Measurements from ENCODE around the gene RDH13. TPM values are rescaled to one million over a fixed set of nuclear protein-coding genes. Genes with fewer than 3 reads are reported as not detected.

RDH13 gene
- total RNA-seq, 1 donor from 2014 or later: 9.0 TPM

- DNase-seq (ENCODE audit: low spot score): no peak
- TF ChIP-seq EZH2phosphoT487 (IDR thresholded peaks at IDR 0.05) (no peak), EZH2 (IDR thresholded peaks at IDR 0.05) (no peak), CTCF (IDR thresholded peaks at IDR 0.05) (no peak)
- no peak overlapping the region for H3K4me3 ChIP-seq
- H3K4me1 Mint-ChIP-seq: no peaks in the 10 kb centered on the region
- no peaks in the 10 kb centered on the region for H3F3A ChIP-seq (ENCODE audit: low read depth)
- H3K9me3 Mint-ChIP-seq: no peaks in the 10 kb centered on the region
- H3K4me3 Mint-ChIP-seq: no peak overlapping the region
- no peaks in the 10 kb centered on the region for H3K4me1 ChIP-seq
- no peak overlapping the region for H3K4me2 ChIP-seq
- H3K27ac Mint-ChIP-seq: no peak overlapping the region
- H3K36me3 ChIP-seq: no peaks in the 10 kb centered on the region
- no peaks in the 10 kb centered on the region for H4K20me1 ChIP-seq (ENCODE audit: low read depth)
- H3K27me3 Mint-ChIP-seq (ENCODE audit: insufficient read depth, low read depth): peaks cover 5% of the 10 kb centered on the region
- H3K27me3 ChIP-seq: no peaks in the 10 kb centered on the region
- no peak overlapping the region for H2AFZ ChIP-seq (replicated peaks)
- no peak overlapping the region for H3K9ac ChIP-seq
- no peaks in the 10 kb centered on the region for H3K9me3 ChIP-seq (ENCODE audit: low read depth)
- H3K36me3 Mint-ChIP-seq: peaks cover 11% of the 10 kb centered on the region
- no peaks in the 10 kb centered on the region for H3K79me2 ChIP-seq (ENCODE audit: low read depth)
- no peak overlapping the region for H3K27ac ChIP-seq
Measured at GRCh38 chr19:55046975-55047622, 15.8 kb downstream of the RDH13 start.

GRCh38 chr19:55044771-55045716 lies 17.9 kb downstream of the RDH13 start:
- H3K27ac Mint-ChIP-seq: no peak overlapping the region
- no peak for DNase-seq (ENCODE audit: low spot score)
- TF ChIP-seq EZH2phosphoT487 (IDR thresholded peaks at IDR 0.05) (no peak), EZH2 (IDR thresholded peaks at IDR 0.05) (no peak), CTCF (IDR thresholded peaks at IDR 0.05) (no peak)
- H3K27ac ChIP-seq: no peak overlapping the region
- no peak overlapping the region for H3K4me3 ChIP-seq
- H3K9ac ChIP-seq: no peak overlapping the region
- peaks cover 4% of the 10 kb centered on the region for H3K36me3 Mint-ChIP-seq
- no peaks in the 10 kb centered on the region for H3K79me2 ChIP-seq (ENCODE audit: low read depth)
- no peak overlapping the region for H3K4me3 Mint-ChIP-seq
- H3K27me3 Mint-ChIP-seq (ENCODE audit: insufficient read depth, low read depth): peaks cover 4% of the 10 kb centered on the region
- H3K4me1 Mint-ChIP-seq: no peaks in the 10 kb centered on the region
- H4K20me1 ChIP-seq (ENCODE audit: low read depth): no peaks in the 10 kb centered on the region
- H3K27me3 ChIP-seq: no peaks in the 10 kb centered on the region
- no peaks in the 10 kb centered on the region for H3K4me1 ChIP-seq
- no peaks in the 10 kb centered on the region for H3F3A ChIP-seq (ENCODE audit: low read depth)
- H3K9me3 ChIP-seq (ENCODE audit: low read depth): no peaks in the 10 kb centered on the region
- no peaks in the 10 kb centered on the region for H3K36me3 ChIP-seq
- H3K9me3 Mint-ChIP-seq: no peaks in the 10 kb centered on the region
- H3K4me2 ChIP-seq: no peak overlapping the region
- H2AFZ ChIP-seq (replicated peaks): no peak overlapping the region

GRCh38 chr19:55044286-55044685 lies 18.7 kb downstream of the RDH13 start:
- no peak overlapping the region for H2AFZ ChIP-seq (replicated peaks)
- H3K4me1 Mint-ChIP-seq: no peaks in the 10 kb centered on the region
- DNase-seq (ENCODE audit: low spot score): no peak
- H3K27ac Mint-ChIP-seq: no peak overlapping the region
- no peak overlapping the region for H3K27ac ChIP-seq
- no peaks in the 10 kb centered on the region for H3K36me3 ChIP-seq
- no peaks in the 10 kb centered on the region for H3K4me1 ChIP-seq
- H3K9me3 ChIP-seq (ENCODE audit: low read depth): no peaks in the 10 kb centered on the region
- H3K36me3 Mint-ChIP-seq: peaks cover 6% of the 10 kb centered on the region
- no peak overlapping the region for H3K9ac ChIP-seq
- no peaks in the 10 kb centered on the region for H3K27me3 ChIP-seq
- H3F3A ChIP-seq (ENCODE audit: low read depth): no peaks in the 10 kb centered on the region
- H3K79me2 ChIP-seq (ENCODE audit: low read depth): no peaks in the 10 kb centered on the region
- H3K4me3 ChIP-seq: no peak overlapping the region
- peaks cover 4% of the 10 kb centered on the region for H3K27me3 Mint-ChIP-seq (ENCODE audit: insufficient read depth, low read depth)
- TF ChIP-seq EZH2phosphoT487 (IDR thresholded peaks at IDR 0.05) (no peak), EZH2 (IDR thresholded peaks at IDR 0.05) (no peak), CTCF (IDR thresholded peaks at IDR 0.05) (no peak)
- H3K9me3 Mint-ChIP-seq: no peaks in the 10 kb centered on the region
- H3K4me3 Mint-ChIP-seq: no peak overlapping the region
- H3K4me2 ChIP-seq: no peak overlapping the region
- no peaks in the 10 kb centered on the region for H4K20me1 ChIP-seq (ENCODE audit: low read depth)

All from neural progenitor cell (in vitro differentiated cells).